IMR-90 (cell line): Measurements from ENCODE around the gene IFNLR1. TPM values are rescaled to one million over a fixed set of nuclear protein-coding genes. Genes with fewer than 3 reads are reported as not detected.

Source experiments
- ATAC-seq: fragments of 200-7000 bp; cut with Tn5 transposase; 2 replicates; pipeline ENCODE4 v1.9.1; 2020; ENCODE audit warnings: low read depth, mild to moderate bottlenecking, moderate library complexity
- BruUV-seq: library from RNA; stranded (reverse); fragments of 400-500 nt; replicated peaks from 2 replicates; lab custom pipeline; 2021; lab: Mats Ljungman, UMichigan
- CTCF ChIA-PET: fragments of 300-600 bp; formaldehyde crosslinking; extraction: SDS; loops from one replicate; lab custom pipeline; 2021; ENCODE audit warnings: antibody characterized with exemption; lab: Yijun Ruan, JAX
- POLR2A ChIA-PET: fragments of 300-600 bp; sonication (Branson Sonifier 250); formaldehyde crosslinking; loops from one replicate; lab custom pipeline; 2022; ENCODE audit warnings: antibody characterized with exemption; ENCODE audit not compliant: unreplicated experiment; lab: Charles Lee
- DNase-seq: peaks from one replicate; pipeline ENCODE4 v3.0.0; 2013
- H2AFZ ChIP-seq: replicated peaks from 2 replicates; pipeline ENCODE3; 2013; ENCODE audit warnings: low read length, mild to moderate bottlenecking; ENCODE audit not compliant: poor library complexity
- H2AK5ac ChIP-seq: 2 replicates; pipeline ENCODE4 v1.6.1; 2013; ENCODE audit warnings: low read depth, low read length, inconsistent platforms
- H2AK9ac ChIP-seq: replicated peaks from 2 replicates; pipeline ENCODE3; 2013; ENCODE audit warnings: mild to moderate bottlenecking, low read depth, low read length, moderate library complexity; ENCODE audit not compliant: poor library complexity
- H2BK120ac ChIP-seq: 2 replicates; pipeline ENCODE4 v1.6.1; 2013; ENCODE audit warnings: low read depth, low read length, inconsistent platforms
- H2BK15ac ChIP-seq: 3 replicates; pipeline ENCODE4 v1.6.1; 2013; ENCODE audit warnings: low read depth, low read length, inconsistent platforms
- H2BK20ac ChIP-seq: 2 replicates; pipeline ENCODE4 v1.6.1; 2013; ENCODE audit warnings: low read depth, mild to moderate bottlenecking, inconsistent platforms, low read length, moderate library complexity
- H2BK5ac ChIP-seq: 2 replicates; pipeline ENCODE4 v1.6.1; 2013; ENCODE audit warnings: mild to moderate bottlenecking, low read depth, low read length, inconsistent platforms; ENCODE audit not compliant: poor library complexity, severe bottlenecking
- H3K14ac ChIP-seq: replicated peaks from 2 replicates; pipeline ENCODE4 v1.6.1; 2013; ENCODE audit warnings: low read depth, low read length, inconsistent platforms
- H3K18ac ChIP-seq: 2 replicates; pipeline ENCODE4 v1.6.1; 2013; ENCODE audit warnings: low read depth, low read length, control low read depth
- H3K23ac ChIP-seq: 2 replicates; pipeline ENCODE4 v1.6.1; 2013; ENCODE audit warnings: low read depth, low read length, inconsistent platforms
- H3K27ac ChIP-seq: 2 replicates; pipeline ENCODE4 v1.5.1; 2013; ENCODE audit warnings: mild to moderate bottlenecking, control low read depth, low read length; ENCODE audit not compliant: insufficient read depth
- H3K27me3 ChIP-seq: 2 replicates; pipeline ENCODE4 v1.6.1; 2013; ENCODE audit warnings: low read length; ENCODE audit not compliant: control insufficient read depth, insufficient read depth
- H3K36me3 ChIP-seq: 2 replicates; pipeline ENCODE4 v1.6.1; 2013; ENCODE audit warnings: low read length, mixed read lengths; ENCODE audit not compliant: control insufficient read depth, insufficient read depth
- H3K4ac ChIP-seq: 2 replicates; pipeline ENCODE4 v1.6.1; 2013; ENCODE audit warnings: low read depth, low read length, inconsistent platforms
- H3K4me1 ChIP-seq: 2 replicates; pipeline ENCODE4 v1.6.1; 2013; ENCODE audit warnings: low read length, mixed read lengths; ENCODE audit not compliant: control insufficient read depth, insufficient read depth
- H3K4me2 ChIP-seq: 2 replicates; pipeline ENCODE4 v1.6.1; 2013; ENCODE audit warnings: low read depth, mild to moderate bottlenecking, control low read depth, low read length, moderate library complexity
- H3K4me3 ChIP-seq: 2 replicates; pipeline ENCODE4 v1.5.1; 2013; ENCODE audit warnings: low read depth, mild to moderate bottlenecking, control low read depth, low read length, moderate library complexity; ENCODE audit not compliant: insufficient read depth
- H3K56ac ChIP-seq: 2 replicates; pipeline ENCODE4 v1.6.1; 2013; ENCODE audit warnings: low read length, inconsistent platforms; ENCODE audit not compliant: insufficient read depth; ENCODE audit errors: extremely low read depth
- H3K79me1 ChIP-seq, 2 experiments: 2 replicates each; pipeline ENCODE4 v1.6.1; 2013; ENCODE audit warnings: low read length in 2 of 2, inconsistent platforms in 1 of 2, low read depth in 1 of 2
- H3K9ac ChIP-seq: 2 replicates; pipeline ENCODE4 v1.6.1; 2013; ENCODE audit warnings: low read depth, low read length, control low read depth
- H3K9me1 ChIP-seq: 2 replicates; pipeline ENCODE4 v1.6.1; 2013; ENCODE audit warnings: low read length, inconsistent platforms; ENCODE audit not compliant: insufficient read depth
- H3K9me3 ChIP-seq: 2 replicates; pipeline ENCODE4 v1.6.1; 2013; ENCODE audit warnings: low read length; ENCODE audit not compliant: control insufficient read depth, insufficient read depth
- H4K20me1 ChIP-seq: 2 replicates; pipeline ENCODE4 v1.6.1; 2013; ENCODE audit warnings: low read length, inconsistent platforms; ENCODE audit not compliant: insufficient read depth
- H4K5ac ChIP-seq: 2 replicates; pipeline ENCODE4 v1.6.1; 2013; ENCODE audit warnings: mild to moderate bottlenecking, low read depth, low read length, control low read depth
- H4K8ac ChIP-seq, 2 experiments: 2 replicates each; pipeline ENCODE4 v1.6.1; 2013; ENCODE audit warnings: low read depth in 2 of 2, low read length in 2 of 2, control low read depth in 1 of 2, inconsistent platforms in 1 of 2
- H4K91ac ChIP-seq: 2 replicates; pipeline ENCODE4 v1.6.1; 2013; ENCODE audit warnings: low read depth, low read length, inconsistent platforms; ENCODE audit not compliant: insufficient read depth
- BHLHE40 ChIP-seq: fragments of 150-350 bp; IDR thresholded peaks from 2 replicates; pipeline ENCODE4 v1.6.1; 2016; ENCODE audit warnings: mild to moderate bottlenecking, low read depth, low read length
- CEBPB ChIP-seq: IDR thresholded peaks from 2 replicates; pipeline ENCODE4 v1.6.1; 2012; ENCODE audit warnings: low read depth, low read length, improper control_type of control experiment
- CHD1 ChIP-seq: IDR thresholded peaks from 2 replicates; pipeline ENCODE4 v1.6.1; 2012; ENCODE audit warnings: low read depth, low read length, improper control_type of control experiment
- CTCF ChIP-seq: conservative IDR thresholded peaks from 2 replicates; pipeline ENCODE4 v1.5.1; 2012; ENCODE audit warnings: mild to moderate bottlenecking, low read depth, low read length, improper control_type of control experiment
- ELK1 ChIP-seq: fragments of 150-350 bp; IDR thresholded peaks from 2 replicates; pipeline ENCODE4 v1.6.1; 2016; ENCODE audit warnings: low read depth, mild to moderate bottlenecking, low read length, moderate library complexity, borderline replicate concordance
- FOS ChIP-seq: fragments of 150-350 bp; IDR thresholded peaks from 2 replicates; pipeline ENCODE4 v1.6.1; 2016; ENCODE audit warnings: low read depth, low read length
- MAFK ChIP-seq: IDR thresholded peaks from 2 replicates; pipeline ENCODE4 v1.6.1; 2012; ENCODE audit warnings: low read depth, low read length, improper control_type of control experiment
- MAZ ChIP-seq: IDR thresholded peaks from 2 replicates; pipeline ENCODE4 v1.6.1; 2012; ENCODE audit warnings: low read depth, mild to moderate bottlenecking, low read length, improper control_type of control experiment, moderate library complexity, borderline replicate concordance
- MXI1 ChIP-seq: IDR thresholded peaks from 2 replicates; pipeline ENCODE4 v1.6.1; 2012; ENCODE audit warnings: low read depth, mild to moderate bottlenecking, low read length, moderate library complexity, borderline replicate concordance
- NFE2L2 ChIP-seq: fragments of 150-350 bp; IDR thresholded peaks from 2 replicates; pipeline ENCODE4 v1.6.1; 2016; ENCODE audit warnings: low read depth, mild to moderate bottlenecking, low read length
- POLR2A ChIP-seq: IDR thresholded peaks from 2 replicates; pipeline ENCODE4 v1.6.1; 2012; ENCODE audit warnings: mild to moderate bottlenecking, low read depth, low read length
- RAD21 ChIP-seq: IDR thresholded peaks from 2 replicates; pipeline ENCODE4 v1.6.1; 2012; ENCODE audit warnings: low read length, improper control_type of control experiment
- RCOR1 ChIP-seq: IDR thresholded peaks from 2 replicates; pipeline ENCODE4 v1.6.1; 2012; ENCODE audit warnings: mild to moderate bottlenecking, low read length, improper control_type of control experiment; ENCODE audit not compliant: insufficient replicate concordance
- RFX5 ChIP-seq: IDR thresholded peaks from 2 replicates; pipeline ENCODE4 v1.8.0; 2012; ENCODE audit warnings: low read depth, mild to moderate bottlenecking, low read length, moderate library complexity
- SMC3 ChIP-seq: fragments of 150-350 bp; IDR thresholded peaks from 2 replicates; pipeline ENCODE4 v1.6.1; 2016; ENCODE audit warnings: low read depth, mild to moderate bottlenecking, antibody characterized with exemption, low read length, moderate library complexity
- USF2 ChIP-seq: fragments of 150-350 bp; IDR thresholded peaks from 2 replicates; pipeline ENCODE4 v1.6.1; 2017; ENCODE audit warnings: mild to moderate bottlenecking, antibody characterized with exemption, low read length, low read depth
- WGBS, 2 experiments: methylation state at CpG; one replicate each; pipeline versions ENCODE4 v1.1.5 to v1.1.7; 2013; ENCODE audit warnings: missing lambda C conversion rate in 2 of 2; ENCODE audit not compliant: insufficient read length in 1 of 2; ENCODE audit errors: extremely low coverage in 2 of 2; 5-methylcytosine and 5-hydroxymethylcytosine counted together
- dilution Hi-C: fragments of 300-500 bp; cut with HindIII; formaldehyde crosslinking; loops from one replicate; pipeline ENCODE4 v1.14.3; 2018; ENCODE audit warnings: low sequenced_read_pairs; ENCODE audit not compliant: unreplicated experiment
- in situ Hi-C: fragments of 300-500 bp; cut with MboI; formaldehyde crosslinking; loops from 3 replicates; pipeline ENCODE4 v1.14.3; 2019; ENCODE audit warnings: low sequenced_read_pairs, inconsistent platforms, mixed read lengths
- intact Hi-C: fragments of 100-400 bp; cut with micrococcal nuclease; formaldehyde crosslinking; loops from 2 replicates; pipeline ENCODE4 v1.10.0; 2022
- polyA plus RNA-seq, 3 experiments: library from polyadenylated mRNA; depleted of rRNA; stranded (reverse); fragments of >200 nt; gene quantifications; 2 replicates each; pipeline ENCODE4 v1.2.3, GENCODE V29; 2012; ENCODE audit warnings: low replicate concordance in 1 of 3
- total RNA-seq: library from RNA; depleted of rRNA; stranded (reverse); fragments of >200 nt; gene quantifications from 2 replicates; pipeline ENCODE4 v1.2.3, GENCODE V29; 2012

IFNLR1 gene
- total and polyA plus RNA-seq, 2 of the 4 experiments (the other 2 are of a cell fraction) = not detected

GRCh38 chr1:24134376-24134775 is 52.7 kb downstream of the IFNLR1 start:
- H3K18ac ChIP-seq = no peak overlapping the region
- POLR2A ChIA-PET = no interaction called here
- H3K79me1 ChIP-seq = no peaks in the 10 kb centered on the region
- no peak overlapping the region for H2BK5ac ChIP-seq
- H3K9me3 ChIP-seq = peaks cover 5% of the 10 kb centered on the region
- H3K9me1 ChIP-seq = no peaks in the 10 kb centered on the region
- H4K8ac ChIP-seq = no peak overlapping the region
- H3K9ac ChIP-seq = no peak overlapping the region
- H3K4ac ChIP-seq = no peak overlapping the region
- H3K56ac ChIP-seq = no peak overlapping the region
- no peak overlapping the region for H3K27ac ChIP-seq
- no peak overlapping the region for H2AFZ ChIP-seq
- no peak overlapping the region for H3K4me3 ChIP-seq
- in situ Hi-C loops (no loop called here), intact Hi-C loops (loop anchor here (10.0 kb wide), 1 partner anchor 50 kb away; no protein-coding TSS in a partner anchor), dilution Hi-C loops (no loop called here)
- no peak for TF ChIP-seq RFX5
- TF ChIP-seq MXI1 = no peak
- no peak for TF ChIP-seq ELK1
- no peak for TF ChIP-seq BHLHE40
- no peak for TF ChIP-seq FOS
- TF ChIP-seq NFE2L2 = no peak
- TF ChIP-seq RCOR1 = no peak
- no peak for TF ChIP-seq SMC3
- TF ChIP-seq CTCF = no peak
- no peak for TF ChIP-seq CHD1
- TF ChIP-seq MAFK = no peak
- no peak for TF ChIP-seq RAD21
- no peak for TF ChIP-seq USF2
- no peak for TF ChIP-seq CEBPB
- no peak for TF ChIP-seq POLR2A
- TF ChIP-seq MAZ = no peak
- DNase-seq (no peak), ATAC-seq (no peak)
- no peak overlapping the region for H3K23ac ChIP-seq
- no peaks in the 10 kb centered on the region for H4K20me1 ChIP-seq
- no peak overlapping the region for H4K91ac ChIP-seq
- no peak overlapping the region for H4K5ac ChIP-seq
- no peak overlapping the region for H3K4me2 ChIP-seq
- no peak overlapping the region for H2BK20ac ChIP-seq
- no peak overlapping the region for H2AK5ac ChIP-seq
- H3K14ac ChIP-seq = no peak overlapping the region
- no peak overlapping the region for H2AK9ac ChIP-seq
- whole genome bisulfite sequencing, 2 experiments = no CpG with 5 or more reads among the region's 3 CpGs
- H3K36me3 ChIP-seq = no peaks in the 10 kb centered on the region
- CTCF ChIA-PET = no interaction called here
- no TSS peak for BruUV-seq
- H2BK15ac ChIP-seq = no peak overlapping the region
- no peak overlapping the region for H2BK120ac ChIP-seq
- H3K27me3 ChIP-seq = peaks cover 29% of the 10 kb centered on the region
- H3K4me1 ChIP-seq = no peaks in the 10 kb centered on the region
